ENCODE results near the gene METTL24.
"Not testable (repeated sequence)": the region's sequence is repeated elsewhere in the genome, so short reads cannot be mapped to it uniquely, and the experiment has no call there.

METTL24 gene

DNA sequence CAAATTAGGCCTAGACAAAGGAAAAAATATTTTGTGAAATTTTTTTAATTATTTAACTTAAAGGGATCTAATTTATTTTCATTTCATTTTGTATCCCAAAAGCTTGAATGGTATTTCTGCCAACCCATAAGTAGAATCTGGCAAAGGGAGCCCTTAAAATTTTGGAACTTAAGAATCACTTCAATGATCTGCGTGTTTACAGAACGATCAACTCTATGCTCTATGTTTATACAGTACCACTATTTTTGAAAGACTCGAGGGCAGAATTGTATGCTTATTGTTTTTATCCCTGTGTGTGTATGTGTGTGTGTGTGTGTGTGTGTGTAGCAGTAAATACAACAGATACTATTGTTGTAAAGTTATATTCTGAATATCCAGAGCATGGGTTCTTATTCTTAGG, 39.2 kb downstream of the METTL24 start:
- TF ChIP-seq CTCF (IDR thresholded peaks at IDR 0.05) = no peak
- no peak for DNase-seq (ENCODE audit: low spot score)
- Histone ChIP-seq H3K27ac (no peak overlapping the region), H3K4me3 (no peak overlapping the region)

DNA sequence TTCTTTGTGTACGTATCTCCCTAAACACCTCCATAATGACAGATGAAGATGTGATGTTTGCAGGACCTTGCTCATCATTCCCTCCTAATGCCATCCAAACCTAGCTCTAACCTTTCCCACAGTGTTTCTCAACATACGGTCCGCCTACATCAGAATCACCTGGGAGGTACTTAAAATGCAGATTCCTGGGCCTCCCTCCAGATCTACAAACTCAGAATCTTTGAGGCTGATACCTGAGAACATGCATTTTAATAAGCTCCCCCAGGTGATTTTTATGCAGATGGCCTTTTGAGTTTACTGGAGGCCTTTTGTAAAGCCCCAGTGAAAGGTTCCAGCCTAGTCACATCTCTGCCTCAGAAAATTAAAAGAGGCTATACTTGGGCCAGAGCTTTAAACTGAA, 40.5 kb downstream of the METTL24 start:
- TF ChIP-seq CTCF (IDR thresholded peaks at IDR 0.05) = no peak
- no peak overlapping the region for H3K4me3 ChIP-seq
- no peak overlapping the region for H3K27ac ChIP-seq
- no peak for DNase-seq (ENCODE audit: low spot score)

GRCh38 chr6:110317189-110317588, 41.0 kb downstream of the METTL24 start:
- no peak overlapping the region for H3K4me3 ChIP-seq
- TF ChIP-seq CTCF (IDR thresholded peaks at IDR 0.05) = no peak
- H3K27ac ChIP-seq = no peak overlapping the region

GRCh38 chr6:110315869-110316398, 42.2 kb downstream of the METTL24 start:
- no peak for TF ChIP-seq CTCF (IDR thresholded peaks at IDR 0.05)
- Histone ChIP-seq H3K4me3 (no peak overlapping the region), H3K27ac (no peak overlapping the region)
- no peak for DNase-seq (ENCODE audit: low spot score)

More at GRCh38 chr6:110317189-110317588, 41.0 kb downstream of the METTL24 start:
- DNase-seq (ENCODE audit: low spot score) = no peak

GRCh38 chr6:110315207-110315868, 42.8 kb downstream of the METTL24 start:
- Histone ChIP-seq H3K4me3 (no peak overlapping the region), H3K27ac (no peak overlapping the region)
- TF ChIP-seq CTCF (IDR thresholded peaks at IDR 0.05) = no peak
- DNase-seq (ENCODE audit: low spot score) = no peak

- H3K4me3 ChIP-seq = no peak overlapping the region
- DNase-seq (ENCODE audit: low spot score) = no peak
Observed at GRCh38 chr6:110310861-110311446, 47.2 kb downstream of the METTL24 start.

GRCh38 chr6:110309432-110309831, 48.7 kb downstream of the METTL24 start:
- not testable (repeated sequence) for H3K27ac ChIP-seq; H3K4me3 ChIP-seq; DNase-seq (ENCODE audit: low spot score)

More at GRCh38 chr6:110310861-110311446, 47.2 kb downstream of the METTL24 start:
- no peak for TF ChIP-seq CTCF (IDR thresholded peaks at IDR 0.05)
- no peak overlapping the region for H3K27ac ChIP-seq

Measured in coronary artery (tissue), 2 donors.